GM12874 (cell line): ENCODE data around the gene NT5DC3.

ENCODE experiments used
- CTCF ChIP-seq: IDR thresholded peaks from 2 replicates; pipeline ENCODE4 v1.5.1; 2011; ENCODE audit warnings: low read depth, mild to moderate bottlenecking, control low read depth, low read length, moderate library complexity; ENCODE audit not compliant: insufficient read depth

Gene NT5DC3

DNA sequence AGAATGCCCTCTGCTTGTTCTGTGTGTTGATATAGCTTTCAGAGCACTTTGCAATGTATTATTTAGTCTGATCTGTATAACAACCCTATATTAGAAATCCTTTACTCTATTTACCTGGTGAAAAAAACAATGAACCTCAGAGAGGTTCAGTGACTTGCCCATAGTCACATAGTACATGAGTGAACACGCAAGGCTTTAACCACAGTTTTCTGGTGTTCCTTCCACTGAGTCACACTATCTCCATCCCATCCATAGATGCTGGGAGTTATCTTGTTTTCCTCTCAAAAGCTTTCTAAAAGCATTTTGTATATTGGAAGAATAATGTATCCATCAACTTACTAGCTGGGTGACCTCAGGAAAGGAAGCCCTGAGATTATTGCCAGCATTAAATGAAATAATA lies 104.5 kb downstream of the NT5DC3 start:
- no peak for TF ChIP-seq CTCF

DNA sequence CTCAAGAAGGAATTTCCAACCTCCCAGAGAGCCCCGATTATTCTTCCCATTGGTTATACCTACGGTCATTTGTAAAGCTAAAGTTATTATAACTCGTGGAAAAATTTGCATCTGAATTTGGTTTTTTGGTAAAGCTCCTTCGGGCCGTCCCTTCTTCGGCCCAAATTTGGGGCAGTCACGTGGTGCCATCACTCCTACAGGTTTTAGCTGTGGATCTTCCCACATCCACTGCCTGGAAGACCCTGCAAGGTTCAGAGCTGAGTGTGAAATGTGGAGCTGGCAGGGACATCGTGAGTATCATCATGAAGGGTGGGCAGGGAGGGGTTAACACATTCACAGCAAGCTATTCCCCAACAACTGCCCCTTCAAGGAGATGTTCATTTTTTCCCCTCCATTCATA lies 105.7 kb downstream of the NT5DC3 start:
- TF ChIP-seq CTCF, result no peak

DNA sequence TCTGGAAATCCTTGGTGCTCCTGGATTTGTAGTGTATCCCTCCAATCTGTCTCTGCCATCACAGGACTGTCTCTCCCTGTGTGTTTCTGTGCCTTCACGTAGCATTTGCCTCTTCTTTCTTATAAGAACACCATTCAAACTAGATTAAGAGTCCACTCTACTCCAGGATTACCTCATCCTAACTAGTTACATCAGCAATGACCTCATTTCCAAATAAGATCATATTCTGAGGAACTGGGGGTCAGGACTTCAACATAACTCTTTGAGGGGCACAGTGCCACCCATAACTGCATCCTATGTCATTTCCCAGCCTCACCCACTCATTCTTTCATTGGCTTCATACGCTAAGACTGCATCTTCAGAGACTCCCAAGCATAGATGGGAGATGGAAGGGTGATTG lies 106.2 kb downstream of the NT5DC3 start:
- no peak for TF ChIP-seq CTCF

- TF ChIP-seq CTCF, result no peak
Measured at GRCh38 chr12:103731539-103731938, 109.5 kb downstream of the NT5DC3 start.

- no peak for TF ChIP-seq CTCF
Measured at GRCh38 chr12:103729499-103729898, 111.5 kb downstream of the NT5DC3 start.

DNA sequence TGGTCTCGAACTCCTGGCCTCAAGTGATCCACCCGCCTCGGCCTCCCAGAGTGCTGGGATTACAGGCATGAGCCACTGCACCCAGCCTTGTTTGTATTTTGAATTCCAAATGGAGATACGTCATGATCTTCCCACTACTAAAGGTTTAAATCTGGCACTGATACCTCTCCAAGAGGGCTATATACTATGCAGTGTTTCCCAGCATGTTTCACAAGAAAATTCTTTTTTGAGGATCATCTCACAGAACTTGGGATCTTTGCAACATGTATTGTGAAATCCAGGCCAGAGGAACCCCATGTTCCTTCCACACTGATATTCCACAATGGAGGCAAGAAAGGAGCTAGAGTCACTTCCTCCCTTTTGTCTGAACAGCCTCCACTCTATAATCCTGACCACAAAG lies 112.7 kb downstream of the NT5DC3 start:
- TF ChIP-seq CTCF, result no peak

GRCh38 chr12:103727638-103728037 lies 113.4 kb downstream of the NT5DC3 start:
- TF ChIP-seq CTCF, result no peak

DNA sequence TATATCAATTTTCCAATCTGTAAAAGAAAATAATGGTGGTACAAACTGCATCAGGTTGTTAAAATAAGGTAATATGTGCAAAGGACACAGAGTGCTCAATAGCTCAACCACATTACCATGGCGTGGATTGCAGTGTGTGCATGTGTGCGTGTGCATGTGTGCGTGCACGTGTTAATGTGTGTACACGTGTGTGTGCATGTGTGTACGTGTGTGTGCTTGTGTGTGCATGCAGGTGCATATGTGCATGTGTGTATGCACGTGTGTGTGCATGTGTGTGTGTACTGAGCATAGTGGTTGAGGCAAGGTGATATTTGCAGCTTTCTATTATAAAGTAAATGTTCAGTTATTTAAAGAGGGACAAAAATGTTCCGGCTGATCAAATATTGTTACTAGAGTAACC lies 115.6 kb downstream of the NT5DC3 start:
- TF ChIP-seq CTCF, result no peak
